Measurements from ENCODE around the gene NADK2.
"Not testable (repeated sequence)": the region's sequence is repeated elsewhere in the genome, so short reads cannot be mapped to it uniquely, and the experiment has no call there.

NADK2 gene

DNA sequence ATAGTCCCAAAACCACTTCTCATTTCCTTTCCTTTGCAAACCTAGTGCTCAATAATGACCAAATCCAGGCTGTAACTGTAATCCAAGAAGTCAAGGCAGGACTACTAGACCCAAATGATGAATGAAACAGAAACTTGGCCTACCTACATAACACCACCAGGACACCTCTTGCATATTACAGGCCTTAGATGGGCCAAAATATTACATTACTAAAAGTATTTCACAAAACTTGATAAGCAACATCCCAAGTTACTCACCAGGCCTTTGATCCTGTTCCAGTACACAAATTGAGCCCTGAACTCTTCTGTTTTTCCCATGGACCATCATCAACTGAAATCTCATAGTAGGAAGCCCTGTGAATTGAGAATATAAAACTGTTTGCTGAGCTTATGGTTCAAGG lies 34.8 kb downstream of the NADK2 start:
- no peak for DNase-seq (ENCODE audit: low spot score)

DNA sequence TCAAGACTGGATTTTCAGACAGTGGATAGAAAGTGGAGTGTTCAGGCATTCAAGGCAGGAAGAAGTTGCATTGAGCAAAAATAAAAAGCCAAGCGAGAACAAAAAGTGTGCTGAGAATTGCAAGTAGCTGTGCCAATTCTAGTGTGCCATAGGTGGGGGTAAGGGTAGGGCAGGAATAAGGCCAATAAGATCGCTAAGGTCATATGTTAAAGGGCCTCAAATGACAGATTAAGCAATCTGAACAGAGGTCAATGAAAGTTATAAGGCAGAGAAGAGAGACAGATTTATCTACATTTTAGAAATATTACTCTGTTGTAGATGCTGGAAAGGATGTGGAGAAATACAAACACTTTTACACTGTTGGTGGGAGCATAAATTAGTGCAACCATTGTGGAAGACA lies 36.4 kb downstream of the NADK2 start:
- DNase-seq (ENCODE audit: low spot score): no peak

- no peak for DNase-seq (ENCODE audit: low spot score)
Measured at GRCh38 chr5:36202521-36202961, 39.2 kb downstream of the NADK2 start.

GRCh38 chr5:36200513-36200912 lies 41.2 kb downstream of the NADK2 start:
- no peak for DNase-seq (ENCODE audit: low spot score)

DNA sequence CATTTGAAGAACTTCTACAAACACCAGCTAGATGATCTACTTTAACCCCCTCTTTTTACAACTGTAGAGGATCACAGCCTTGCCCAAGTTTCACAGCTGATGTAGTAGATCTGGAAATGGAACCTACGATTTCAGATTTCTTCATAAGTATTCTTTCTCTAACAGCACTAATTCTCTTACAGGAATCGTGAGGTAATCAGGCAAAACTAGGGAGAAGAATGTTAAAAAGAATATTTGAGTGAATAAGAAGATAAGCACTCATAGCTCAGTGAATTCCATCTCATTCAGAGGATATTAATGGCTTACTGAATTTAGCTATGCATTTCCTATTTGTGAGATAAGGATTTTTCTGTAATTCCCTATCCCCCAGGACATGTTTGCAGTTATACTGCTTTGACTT lies 42.1 kb downstream of the NADK2 start:
- no peak for DNase-seq (ENCODE audit: low spot score)

DNA sequence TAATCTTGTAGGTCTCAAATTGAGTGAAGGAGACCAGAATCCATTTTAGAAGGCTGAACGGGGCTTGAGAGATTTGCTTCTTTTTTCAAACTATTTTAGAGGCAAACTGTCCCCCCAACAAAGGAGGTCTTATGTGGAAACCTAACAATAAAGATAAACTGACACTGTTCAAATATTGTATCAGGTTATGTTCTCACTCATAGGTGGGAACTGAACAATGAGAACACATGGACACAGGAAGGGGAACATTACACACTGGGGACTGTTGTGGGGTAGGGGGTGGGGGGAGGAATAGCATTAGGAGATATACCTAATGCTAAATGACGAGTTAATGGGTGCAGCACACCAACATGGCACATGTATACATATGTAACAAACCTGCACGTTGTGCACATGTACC lies 42.9 kb downstream of the NADK2 start:
- peak; percentile 10 for DNase-seq (ENCODE audit: low spot score)

DNA sequence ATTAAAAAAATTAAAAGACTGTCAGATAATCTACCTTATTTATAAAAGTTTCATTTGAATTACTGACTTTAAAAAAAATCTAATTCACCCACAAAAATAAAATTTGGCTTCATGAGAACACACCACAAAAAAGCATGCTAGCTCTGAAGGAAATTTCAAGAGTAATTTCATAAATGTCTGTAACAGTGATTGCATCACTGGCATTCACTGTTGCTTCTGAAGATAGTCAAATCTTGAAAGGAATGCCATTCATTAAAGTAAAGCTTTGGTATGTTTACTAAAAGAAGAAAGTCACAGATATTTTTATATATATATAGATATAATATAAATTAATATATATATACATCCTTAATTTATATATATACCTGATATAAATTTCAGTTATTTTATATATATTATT lies 43.4 kb downstream of the NADK2 start:
- no peak for DNase-seq (ENCODE audit: low spot score)

DNA sequence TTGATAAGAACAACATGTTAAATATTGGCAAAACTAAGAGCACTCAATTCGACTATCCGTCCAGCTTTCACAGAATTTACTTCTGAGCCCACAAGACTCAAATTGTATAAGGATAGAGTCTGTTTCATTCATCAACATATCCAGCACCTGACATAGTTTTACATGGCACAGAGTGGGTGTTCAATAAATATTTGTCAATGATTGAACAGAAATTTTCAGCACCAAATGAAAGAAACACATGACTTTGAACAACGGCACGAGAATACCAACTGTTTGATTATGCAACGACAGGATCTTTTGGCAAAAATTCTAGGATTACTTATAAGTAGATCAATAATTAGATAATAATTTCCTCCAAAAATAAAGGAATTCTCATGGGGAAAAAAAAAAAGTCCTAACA lies 48.0 kb downstream of the NADK2 start:
- no peak for DNase-seq (ENCODE audit: low spot score)

DNA sequence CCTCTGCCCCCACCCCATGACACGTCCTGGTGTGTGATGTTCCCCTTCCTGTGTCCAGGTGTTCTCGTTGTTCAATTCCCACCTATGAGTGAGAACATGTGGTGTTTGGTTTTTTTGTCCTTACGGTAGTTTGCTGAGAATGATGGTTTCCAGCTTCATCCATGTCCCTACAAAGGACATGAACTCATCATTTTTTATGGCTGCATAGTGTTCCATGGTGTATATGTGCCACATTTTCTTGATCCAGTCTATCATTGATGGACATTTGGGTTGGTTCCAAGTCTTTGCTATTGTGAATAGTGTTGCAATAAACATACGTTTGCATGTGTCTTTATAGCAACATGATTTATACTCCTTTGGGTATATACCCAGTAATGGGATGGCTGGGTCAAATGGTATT lies 57.3 kb downstream of the NADK2 start:
- not testable (repeated sequence) for DNase-seq (ENCODE audit: low spot score)

DNA sequence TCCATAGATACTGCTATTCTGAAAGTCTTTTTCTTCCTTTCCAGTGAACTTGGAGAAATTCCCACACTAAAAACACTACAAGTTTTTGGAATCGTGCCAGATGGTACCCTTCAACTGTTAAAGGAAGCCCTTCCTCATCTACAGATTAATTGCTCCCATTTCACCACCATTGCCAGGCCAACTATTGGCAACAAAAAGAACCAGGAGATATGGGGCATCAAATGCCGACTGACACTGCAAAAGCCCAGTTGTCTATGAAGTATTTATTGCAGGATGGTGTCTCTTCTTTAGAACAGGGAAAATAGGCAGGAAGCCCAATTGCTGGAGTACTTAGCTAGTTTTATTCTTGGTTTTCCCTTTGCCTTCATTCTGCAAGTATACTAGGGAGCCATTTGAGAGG lies 60.0 kb downstream of the NADK2 start:
- DNase-seq (ENCODE audit: low spot score): no peak

GRCh38 chr5:36180556-36181350 lies 61.0 kb downstream of the NADK2 start:
- peak; percentile 25 for DNase-seq (ENCODE audit: low spot score)

DNA sequence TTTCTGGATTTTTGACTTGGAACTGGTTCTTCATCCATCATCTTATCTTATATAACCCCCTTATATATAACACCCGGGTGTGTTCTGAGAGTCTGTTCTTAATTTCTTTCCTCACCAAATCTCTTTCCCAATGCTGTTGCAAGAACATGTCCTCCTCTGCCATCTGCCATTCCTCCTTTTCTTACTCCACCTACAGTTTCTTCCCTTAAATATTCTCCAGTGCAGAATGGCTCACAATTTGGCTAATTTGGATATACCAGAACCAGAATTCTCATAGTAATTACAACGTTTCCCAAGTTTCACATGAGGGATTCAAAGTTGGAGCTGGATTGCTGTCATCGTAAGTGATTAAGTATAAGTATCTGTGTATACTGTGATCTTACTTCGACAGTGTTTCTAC lies 61.8 kb downstream of the NADK2 start:
- DNase-seq (ENCODE audit: low spot score): no peak

- no peak for DNase-seq (ENCODE audit: low spot score)
Measured at GRCh38 chr5:36178524-36178890, 63.2 kb downstream of the NADK2 start.

- DNase-seq (ENCODE audit: low spot score): peak; percentile 32
Measured at GRCh38 chr5:36177715-36178523, 63.8 kb downstream of the NADK2 start.

- DNase-seq (ENCODE audit: low spot score): no peak
Measured at GRCh38 chr5:36177154-36177553, 64.6 kb downstream of the NADK2 start.

DNA sequence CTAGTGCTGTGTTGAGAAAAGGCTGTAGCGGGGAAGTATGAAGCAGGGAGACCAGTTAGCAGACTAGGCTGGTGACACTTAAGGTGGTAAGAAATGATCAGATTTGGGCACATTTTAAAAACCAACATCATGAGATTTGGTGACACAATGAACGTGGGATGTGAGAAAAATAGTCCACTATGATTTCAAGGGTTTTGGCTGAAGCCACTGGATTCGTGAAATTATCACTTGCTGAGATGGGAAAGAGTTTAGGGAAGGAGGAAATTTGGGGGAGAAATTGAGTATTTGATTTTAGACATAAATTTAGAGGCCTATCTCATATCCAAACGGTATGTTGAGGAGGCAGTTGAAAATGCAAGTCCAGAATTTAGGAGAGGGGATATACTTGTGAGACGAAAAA lies 66.7 kb downstream of the NADK2 start:
- no peak for DNase-seq (ENCODE audit: low spot score)

DNA sequence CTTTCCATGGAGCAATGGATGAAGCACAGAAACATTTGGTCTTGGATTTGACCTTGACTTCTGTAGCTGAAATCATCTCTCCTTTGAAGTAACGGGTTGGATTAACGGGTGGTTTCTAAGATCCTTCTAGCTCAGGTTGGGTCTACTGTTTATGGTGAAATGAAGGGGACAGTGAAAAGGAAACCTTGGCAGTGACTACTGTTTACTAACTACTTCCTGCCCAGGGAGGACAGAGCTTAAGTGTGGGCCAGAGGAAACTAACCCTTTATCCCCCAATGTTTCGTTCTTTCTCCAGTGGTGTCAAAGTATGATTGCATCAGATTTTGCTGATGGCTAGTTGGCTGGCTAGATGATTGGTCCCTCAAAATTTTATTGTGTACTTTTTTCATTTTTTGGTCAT lies 67.6 kb downstream of the NADK2 start:
- DNase-seq (ENCODE audit: low spot score): no peak

- DNase-seq (ENCODE audit: low spot score): no peak
Measured at GRCh38 chr5:36173426-36173825, 68.3 kb downstream of the NADK2 start.

GRCh38 chr5:36172599-36172998 lies 69.1 kb downstream of the NADK2 start:
- DNase-seq (ENCODE audit: low spot score): no peak

GRCh38 chr5:36170832-36171424 lies 70.8 kb downstream of the NADK2 start:
- no peak for DNase-seq (ENCODE audit: low spot score)

GRCh38 chr5:36168737-36169136 lies 73.0 kb downstream of the NADK2 start:
- no peak for DNase-seq (ENCODE audit: low spot score)

GRCh38 chr5:36164461-36164860 lies 77.3 kb downstream of the NADK2 start:
- no peak for DNase-seq (ENCODE audit: low spot score)
